ENCODE measurements around the gene DES. TPM values are rescaled to one million over a fixed set of nuclear protein-coding genes. Genes with fewer than 3 reads are reported as not detected.

Gene DES
- total and polyA plus RNA-seq, 9 of the 15 experiments (the other 6 are each of a cell fraction or from before 2014, with no cell fraction given), result 2.5 to 58.9 (median 21.9) TPM

GRCh38 chr2:219386532-219387280 lies 31.5 kb upstream of the DES start (continued):
- TF ChIP-seq, protein P1, sequence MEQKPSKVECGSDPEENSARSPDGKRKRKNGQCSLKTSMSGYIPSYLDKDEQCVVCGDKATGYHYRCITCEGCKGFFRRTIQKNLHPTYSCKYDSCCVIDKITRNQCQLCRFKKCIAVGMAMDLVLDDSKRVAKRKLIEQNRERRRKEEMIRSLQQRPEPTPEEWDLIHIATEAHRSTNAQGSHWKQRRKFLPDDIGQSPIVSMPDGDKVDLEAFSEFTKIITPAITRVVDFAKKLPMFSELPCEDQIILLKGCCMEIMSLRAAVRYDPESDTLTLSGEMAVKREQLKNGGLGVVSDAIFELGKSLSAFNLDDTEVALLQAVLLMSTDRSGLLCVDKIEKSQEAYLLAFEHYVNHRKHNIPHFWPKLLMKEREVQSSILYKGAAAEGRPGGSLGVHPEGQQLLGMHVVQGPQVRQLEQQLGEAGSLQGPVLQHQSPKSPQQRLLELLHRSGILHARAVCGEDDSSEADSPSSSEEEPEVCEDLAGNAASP (IDR thresholded peaks at IDR 0.05), result no peak
- TF ChIP-seq, protein P2, sequence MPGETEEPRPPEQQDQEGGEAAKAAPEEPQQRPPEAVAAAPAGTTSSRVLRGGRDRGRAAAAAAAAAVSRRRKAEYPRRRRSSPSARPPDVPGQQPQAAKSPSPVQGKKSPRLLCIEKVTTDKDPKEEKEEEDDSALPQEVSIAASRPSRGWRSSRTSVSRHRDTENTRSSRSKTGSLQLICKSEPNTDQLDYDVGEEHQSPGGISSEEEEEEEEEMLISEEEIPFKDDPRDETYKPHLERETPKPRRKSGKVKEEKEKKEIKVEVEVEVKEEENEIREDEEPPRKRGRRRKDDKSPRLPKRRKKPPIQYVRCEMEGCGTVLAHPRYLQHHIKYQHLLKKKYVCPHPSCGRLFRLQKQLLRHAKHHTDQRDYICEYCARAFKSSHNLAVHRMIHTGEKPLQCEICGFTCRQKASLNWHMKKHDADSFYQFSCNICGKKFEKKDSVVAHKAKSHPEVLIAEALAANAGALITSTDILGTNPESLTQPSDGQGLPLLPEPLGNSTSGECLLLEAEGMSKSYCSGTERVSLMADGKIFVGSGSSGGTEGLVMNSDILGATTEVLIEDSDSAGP (CRISPR knock-in tag; IDR thresholded peaks at IDR 0.05), result no peak
- TF ChIP-seq ZBTB11 (CRISPR knock-in tag; IDR thresholded peaks at IDR 0.05) (no peak), ZBTB7A (IDR thresholded peaks at IDR 0.05; ENCODE audit: borderline replicate concordance, control insufficient read depth, low read depth, low read length) (no peak; the same call in 1 of the 2 replicates), HNRNPH1 (optimal IDR thresholded peaks at IDR 0.05; ENCODE audit: low read depth, low read length) (no peak), PCBP1 (IDR thresholded peaks at IDR 0.05; ENCODE audit: low read depth, low read length, poor library complexity, severe bottlenecking) (no peak)

All from K562 (cell line).